HG03520 (cell line): ENCODE measurements around the gene CLCNKB.

ENCODE experiments used
- ATAC-seq: cut with Tn5 transposase; IDR thresholded peaks from one replicate; pipeline ENCODE4 v1.9.1; 2021; ENCODE audit warnings: mild to moderate bottlenecking, moderate library complexity; ENCODE audit not compliant: unreplicated experiment

Gene CLCNKB

GRCh38 chr1:16072616-16073484 lies 29.3 kb downstream of the CLCNKB start:
- ATAC-seq = no peak

DNA sequence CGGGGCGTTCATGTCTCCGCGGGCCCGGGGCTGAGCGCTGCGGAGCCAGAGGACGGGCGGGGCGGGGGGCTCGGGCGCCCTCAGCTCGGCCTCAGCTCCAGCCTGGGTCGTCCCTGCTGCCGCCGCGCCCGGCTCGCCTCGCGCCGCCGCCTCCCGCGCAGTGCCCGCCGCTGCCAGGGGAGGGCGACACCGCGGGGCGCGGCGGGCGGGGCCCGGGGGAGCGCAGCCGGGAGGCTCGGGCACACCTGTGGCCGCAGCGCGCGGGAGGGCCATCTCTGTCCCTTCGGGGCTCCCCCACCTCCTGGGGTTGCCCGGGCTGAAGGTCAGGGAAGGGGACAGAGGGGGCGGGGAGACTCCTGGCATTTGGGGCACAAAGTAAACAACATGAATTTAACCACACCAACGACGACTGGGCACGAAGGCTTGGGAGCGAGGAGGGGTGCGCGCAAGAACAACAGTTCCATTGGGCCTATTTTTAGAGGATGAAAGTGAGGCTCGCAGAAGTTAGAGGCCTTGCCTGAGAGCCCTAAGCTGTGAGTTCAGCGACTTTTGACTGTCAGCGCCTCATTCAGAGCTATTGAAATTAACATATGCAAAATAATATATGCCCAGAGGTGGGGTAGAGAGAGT lies 30.0 kb downstream of the CLCNKB start, which contains the start of gene FAM131C:
Gene FAM131C, minus strand, starts transcription at position 162 of the 630 bp plus-strand sequence. CDS start 209 bp downstream, outside the sequence.
- no peak for ATAC-seq

- ATAC-seq = no peak
Measured at GRCh38 chr1:16074217-16074616, 30.6 kb downstream of the CLCNKB start.

GRCh38 chr1:16075337-16076030 lies 31.9 kb downstream of the CLCNKB start:
- ATAC-seq = no peak

DNA sequence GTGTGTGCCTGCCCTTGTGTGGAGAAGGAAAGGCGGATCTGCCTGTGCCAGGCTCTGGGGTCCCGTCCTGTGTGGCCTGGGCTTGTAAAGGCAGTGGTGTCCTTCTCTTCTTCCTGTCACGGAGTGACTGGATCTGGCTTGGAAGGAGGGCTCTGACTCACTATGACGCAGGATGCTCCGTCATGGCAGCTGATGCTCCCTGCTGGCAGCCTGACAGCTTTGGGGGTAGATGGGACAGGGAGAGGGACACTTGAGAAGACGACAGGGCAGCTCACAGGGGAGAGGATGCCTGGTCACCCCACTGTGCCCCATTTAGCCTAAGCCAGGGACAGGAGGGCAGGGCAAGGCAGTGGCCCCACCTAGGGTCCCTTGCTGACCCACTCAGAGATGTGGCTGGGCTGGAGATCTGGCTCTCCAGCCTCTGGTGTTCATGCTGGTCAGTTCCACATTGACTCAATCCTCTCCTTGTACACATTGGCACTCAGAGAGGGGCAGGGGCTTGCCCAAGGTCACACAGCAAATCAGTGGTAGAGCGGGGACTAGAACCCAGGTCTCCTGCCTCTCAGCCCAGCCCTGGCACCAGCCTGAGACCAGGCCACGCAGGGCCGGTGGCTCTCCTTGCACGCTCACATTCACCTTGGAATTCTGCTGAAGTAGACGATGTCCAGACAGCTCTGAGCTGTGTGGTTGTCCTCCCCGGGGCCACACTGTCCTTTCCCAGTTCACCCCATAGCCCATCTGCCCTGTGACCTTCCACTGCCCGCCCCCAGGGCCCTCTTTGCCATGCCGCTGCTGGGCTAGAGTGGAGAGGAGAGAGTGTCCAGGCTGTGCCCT lies 32.7 kb downstream of the CLCNKB start:
- ATAC-seq = no peak

GRCh38 chr1:16076865-16077238 lies 33.3 kb downstream of the CLCNKB start:
- no peak for ATAC-seq

DNA sequence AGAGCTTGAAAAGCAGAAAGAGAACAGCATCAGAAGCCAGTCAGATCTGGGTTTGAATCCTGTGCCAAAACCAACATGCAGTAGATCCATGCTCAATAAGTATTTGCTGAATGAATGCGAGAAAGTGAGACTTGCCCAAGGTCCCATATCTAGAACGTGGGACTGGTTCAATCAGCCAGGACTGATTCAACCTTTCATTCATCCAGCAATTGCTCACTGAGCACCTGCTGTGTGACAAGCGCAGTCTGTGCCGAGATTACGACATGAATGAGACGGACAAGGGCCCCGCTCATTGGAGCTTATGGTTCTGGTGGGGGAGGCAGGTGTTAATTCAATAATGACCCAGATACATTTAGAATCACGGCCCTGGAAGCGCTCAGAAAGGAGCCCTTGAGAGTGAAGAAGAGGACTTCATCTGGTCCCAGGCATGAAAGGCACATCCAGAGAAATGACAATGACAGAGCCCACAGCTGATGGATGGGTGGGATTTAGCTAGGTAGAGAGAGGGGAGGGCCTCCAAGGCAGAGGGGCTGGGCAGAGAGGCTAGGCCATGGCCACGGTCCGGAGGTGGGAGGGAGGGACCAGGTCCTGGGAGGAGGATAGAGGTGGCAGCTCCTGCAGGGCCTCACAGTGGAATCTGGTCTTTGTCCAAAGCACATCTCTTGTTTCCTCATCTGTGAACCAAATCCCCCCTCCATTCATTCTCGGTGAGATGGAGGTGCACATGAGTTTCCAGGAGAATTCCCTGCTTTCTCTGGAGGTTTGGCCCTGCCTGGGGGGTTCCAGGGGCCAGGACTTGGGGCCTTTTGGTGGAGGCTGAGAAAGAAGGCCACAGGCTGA lies 34.0 kb downstream of the CLCNKB start:
- ATAC-seq = no peak

DNA sequence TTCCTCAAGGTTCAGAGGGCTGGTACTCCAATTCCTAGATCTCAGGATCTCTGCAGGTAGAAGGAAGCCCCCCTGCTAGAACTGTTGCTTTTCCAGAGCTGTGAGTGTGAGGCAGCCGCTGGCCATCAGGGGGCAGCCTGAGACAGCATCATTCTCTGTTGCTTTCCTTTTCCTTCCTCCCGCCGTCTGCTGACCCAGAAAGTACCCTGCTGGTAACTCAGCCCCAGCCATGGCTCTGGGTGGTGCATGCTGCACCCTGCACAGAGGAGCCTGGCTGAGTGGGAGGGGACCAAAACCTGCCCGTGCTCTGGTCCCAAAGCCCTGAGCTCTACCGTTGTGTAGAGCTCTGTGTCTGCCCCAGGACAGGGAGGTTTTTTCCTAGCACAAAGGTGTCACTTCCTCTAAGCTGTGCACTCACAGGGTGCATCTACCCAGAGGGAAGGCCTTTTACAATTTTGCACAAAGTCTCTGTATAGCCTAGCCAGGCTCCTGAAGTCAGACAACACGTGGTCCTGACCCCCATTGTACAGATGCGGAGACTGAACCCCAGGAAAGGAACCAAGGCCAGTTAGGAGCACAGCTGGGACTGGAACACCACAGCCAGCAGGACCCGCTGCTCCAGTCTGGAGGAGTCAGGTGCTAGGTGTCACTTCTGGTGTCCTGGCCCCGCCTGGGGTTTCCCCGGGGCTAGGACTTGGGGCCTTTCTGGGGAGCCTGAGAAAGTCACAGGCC lies 35.5 kb downstream of the CLCNKB start:
- no peak for ATAC-seq

- no peak for ATAC-seq
Measured at GRCh38 chr1:16080422-16081150, 37.0 kb downstream of the CLCNKB start.

- ATAC-seq = no peak
Measured at GRCh38 chr1:16081636-16082035, 38.1 kb downstream of the CLCNKB start.

DNA sequence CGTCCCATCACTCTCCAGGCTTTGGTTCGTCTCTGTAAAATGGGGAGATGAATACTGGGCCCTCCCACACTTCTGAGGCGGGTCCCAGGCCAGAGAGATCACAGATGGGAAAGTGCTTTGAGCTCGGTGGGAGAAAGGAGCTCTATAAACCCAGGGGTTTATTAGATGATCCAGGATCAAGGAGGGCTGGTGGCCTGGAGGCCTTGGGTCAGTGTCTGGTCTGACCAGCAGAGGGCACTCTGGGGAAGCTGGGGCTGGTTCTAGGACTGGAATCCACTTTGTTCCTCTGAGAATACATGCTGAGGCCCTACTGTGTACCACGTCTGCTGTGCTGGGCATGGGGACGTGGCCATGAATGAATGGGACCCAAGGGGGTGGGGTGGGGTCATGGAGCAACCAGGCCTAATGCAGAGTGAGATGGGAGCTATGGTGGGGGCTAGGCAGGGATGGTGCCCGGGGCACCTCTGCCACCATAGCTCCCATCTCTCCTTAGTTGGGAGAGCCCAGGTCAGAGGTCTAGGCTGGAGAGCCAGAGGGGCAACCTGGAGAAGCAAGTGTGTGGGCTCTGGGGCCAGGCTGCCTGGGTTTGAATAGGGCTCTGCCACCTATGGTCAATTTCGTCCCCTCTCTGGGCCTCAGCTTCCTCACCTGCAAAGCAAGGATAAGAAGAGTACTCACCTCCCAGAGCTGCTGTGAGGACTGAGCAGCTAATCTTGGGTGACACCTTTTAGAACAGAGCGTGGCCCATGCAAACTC lies 38.9 kb downstream of the CLCNKB start:
- ATAC-seq = no peak

DNA sequence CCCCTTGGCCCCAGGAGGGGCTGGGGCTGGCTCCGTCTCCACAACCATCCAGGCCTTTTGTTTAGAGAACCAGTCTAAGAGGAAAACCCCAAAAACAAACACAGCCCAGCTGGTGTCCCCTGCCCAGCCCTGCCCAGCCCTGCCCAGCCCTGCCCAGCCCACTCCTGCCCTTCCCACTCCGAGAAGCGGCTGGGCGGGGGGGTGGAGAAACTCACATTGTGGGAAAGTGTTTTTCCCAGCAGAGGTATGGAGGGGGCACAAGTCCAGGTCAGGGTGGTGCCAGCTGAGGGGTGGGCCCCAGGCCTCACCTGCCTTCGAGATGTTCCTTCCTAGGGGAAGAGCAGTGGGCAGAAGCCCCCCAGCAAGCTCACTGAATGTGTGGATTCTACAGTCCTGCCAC lies 39.9 kb downstream of the CLCNKB start:
- no peak for ATAC-seq

- no peak for ATAC-seq
Measured at GRCh38 chr1:16085522-16085921, 41.9 kb downstream of the CLCNKB start.

- ATAC-seq = no peak
Measured at GRCh38 chr1:16087733-16088132, 44.2 kb downstream of the CLCNKB start.

DNA sequence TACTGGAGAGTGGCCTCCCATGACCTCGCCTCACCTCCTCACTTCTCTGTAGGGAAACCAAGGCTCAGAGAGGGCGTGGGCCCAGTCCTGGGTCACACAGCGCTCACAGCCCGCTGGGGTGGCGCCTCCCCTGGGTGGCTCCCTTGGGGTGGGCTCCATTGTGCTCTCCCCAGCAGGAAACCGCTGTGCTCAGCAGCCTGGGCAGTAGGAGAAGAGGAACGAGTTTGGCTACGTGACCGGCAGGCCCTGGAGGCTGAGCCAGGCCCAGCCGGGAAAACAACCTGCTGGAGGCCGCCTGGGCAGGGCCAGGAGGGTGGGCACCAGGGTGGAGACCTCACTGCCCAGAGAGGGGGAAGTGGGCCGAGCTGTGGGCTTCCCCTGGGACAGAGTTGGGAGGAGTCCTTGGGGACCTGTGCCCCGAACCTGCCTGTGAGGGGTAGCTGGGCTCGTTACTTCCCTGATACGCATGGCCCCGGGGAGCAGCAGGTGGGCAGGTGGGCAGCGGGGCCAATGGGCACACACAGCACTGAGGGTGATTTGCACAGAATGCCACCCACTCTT lies 44.8 kb downstream of the CLCNKB start:
- ATAC-seq = no peak

- ATAC-seq = no peak
Measured at GRCh38 chr1:16088996-16089395, 45.4 kb downstream of the CLCNKB start.

- no peak for ATAC-seq
Measured at GRCh38 chr1:16090076-16090826, 46.7 kb downstream of the CLCNKB start.
